ENCODE data around the gene MYBBP1A. TPM values are rescaled to one million over a fixed set of nuclear protein-coding genes. Genes with fewer than 3 reads are reported as not detected.

Gene MYBBP1A
- total and polyA plus RNA-seq, 4 donors = 12.2 to 23.3 (median 20.0) TPM

- 97% methylated on average over 27 of the region's 27 CpGs for WGBS
- no peak overlapping the region for H3K9ac ChIP-seq (ENCODE audit: low read depth in 1 of 2, low read length in 2 of 2)
- no peak overlapping the region for H3K27ac ChIP-seq (ENCODE audit: low read depth in 1 of 2, low read length in 2 of 2)
- no peak for TF ChIP-seq YY1 (IDR thresholded peaks at IDR 0.05)
- TF ChIP-seq JUND (IDR thresholded peaks at IDR 0.05) = no peak
- TF ChIP-seq TAF1 (conservative IDR thresholded peaks at IDR 0.05) = no peak
- TF ChIP-seq, protein P1, sequence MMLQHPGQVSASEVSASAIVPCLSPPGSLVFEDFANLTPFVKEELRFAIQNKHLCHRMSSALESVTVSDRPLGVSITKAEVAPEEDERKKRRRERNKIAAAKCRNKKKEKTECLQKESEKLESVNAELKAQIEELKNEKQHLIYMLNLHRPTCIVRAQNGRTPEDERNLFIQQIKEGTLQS (IDR thresholded peaks at IDR 0.05) = no peak
- no peak for TF ChIP-seq SP1 (IDR thresholded peaks at IDR 0.05)
- no peak for TF ChIP-seq NR2F2 (IDR thresholded peaks at IDR 0.05)
- TF ChIP-seq RXRA (IDR thresholded peaks at IDR 0.05) = no peak
- TF ChIP-seq ZBTB33 (IDR thresholded peaks at IDR 0.05) = no peak
- TF ChIP-seq HNF4G (IDR thresholded peaks at IDR 0.05) = no peak
- no peak for TF ChIP-seq EGR1 (IDR thresholded peaks at IDR 0.05; ENCODE audit: low read depth in 2 of 2)
- no peak for TF ChIP-seq RAD21 (IDR thresholded peaks at IDR 0.05)
- TF ChIP-seq, protein P2, sequence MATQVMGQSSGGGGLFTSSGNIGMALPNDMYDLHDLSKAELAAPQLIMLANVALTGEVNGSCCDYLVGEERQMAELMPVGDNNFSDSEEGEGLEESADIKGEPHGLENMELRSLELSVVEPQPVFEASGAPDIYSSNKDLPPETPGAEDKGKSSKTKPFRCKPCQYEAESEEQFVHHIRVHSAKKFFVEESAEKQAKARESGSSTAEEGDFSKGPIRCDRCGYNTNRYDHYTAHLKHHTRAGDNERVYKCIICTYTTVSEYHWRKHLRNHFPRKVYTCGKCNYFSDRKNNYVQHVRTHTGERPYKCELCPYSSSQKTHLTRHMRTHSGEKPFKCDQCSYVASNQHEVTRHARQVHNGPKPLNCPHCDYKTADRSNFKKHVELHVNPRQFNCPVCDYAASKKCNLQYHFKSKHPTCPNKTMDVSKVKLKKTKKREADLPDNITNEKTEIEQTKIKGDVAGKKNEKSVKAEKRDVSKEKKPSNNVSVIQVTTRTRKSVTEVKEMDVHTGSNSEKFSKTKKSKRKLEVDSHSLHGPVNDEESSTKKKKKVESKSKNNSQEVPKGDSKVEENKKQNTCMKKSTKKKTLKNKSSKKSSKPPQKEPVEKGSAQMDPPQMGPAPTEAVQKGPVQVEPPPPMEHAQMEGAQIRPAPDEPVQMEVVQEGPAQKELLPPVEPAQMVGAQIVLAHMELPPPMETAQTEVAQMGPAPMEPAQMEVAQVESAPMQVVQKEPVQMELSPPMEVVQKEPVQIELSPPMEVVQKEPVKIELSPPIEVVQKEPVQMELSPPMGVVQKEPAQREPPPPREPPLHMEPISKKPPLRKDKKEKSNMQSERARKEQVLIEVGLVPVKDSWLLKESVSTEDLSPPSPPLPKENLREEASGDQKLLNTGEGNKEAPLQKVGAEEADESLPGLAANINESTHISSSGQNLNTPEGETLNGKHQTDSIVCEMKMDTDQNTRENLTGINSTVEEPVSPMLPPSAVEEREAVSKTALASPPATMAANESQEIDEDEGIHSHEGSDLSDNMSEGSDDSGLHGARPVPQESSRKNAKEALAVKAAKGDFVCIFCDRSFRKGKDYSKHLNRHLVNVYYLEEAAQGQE (IDR thresholded peaks at IDR 0.05) = no peak
- no peak for TF ChIP-seq HNF4A (conservative IDR thresholded peaks at IDR 0.05)
- TF ChIP-seq GABPA (IDR thresholded peaks at IDR 0.05 in 1 of 2, conservative IDR thresholded peaks at IDR 0.05 in 1 of 2) = no peak
- TF ChIP-seq FOXA2 (IDR thresholded peaks at IDR 0.05) = no peak
- no peak for TF ChIP-seq FOXA1 (IDR thresholded peaks at IDR 0.05)
- TF ChIP-seq MAX (IDR thresholded peaks at IDR 0.05) = no peak
- TF ChIP-seq, protein P3, sequence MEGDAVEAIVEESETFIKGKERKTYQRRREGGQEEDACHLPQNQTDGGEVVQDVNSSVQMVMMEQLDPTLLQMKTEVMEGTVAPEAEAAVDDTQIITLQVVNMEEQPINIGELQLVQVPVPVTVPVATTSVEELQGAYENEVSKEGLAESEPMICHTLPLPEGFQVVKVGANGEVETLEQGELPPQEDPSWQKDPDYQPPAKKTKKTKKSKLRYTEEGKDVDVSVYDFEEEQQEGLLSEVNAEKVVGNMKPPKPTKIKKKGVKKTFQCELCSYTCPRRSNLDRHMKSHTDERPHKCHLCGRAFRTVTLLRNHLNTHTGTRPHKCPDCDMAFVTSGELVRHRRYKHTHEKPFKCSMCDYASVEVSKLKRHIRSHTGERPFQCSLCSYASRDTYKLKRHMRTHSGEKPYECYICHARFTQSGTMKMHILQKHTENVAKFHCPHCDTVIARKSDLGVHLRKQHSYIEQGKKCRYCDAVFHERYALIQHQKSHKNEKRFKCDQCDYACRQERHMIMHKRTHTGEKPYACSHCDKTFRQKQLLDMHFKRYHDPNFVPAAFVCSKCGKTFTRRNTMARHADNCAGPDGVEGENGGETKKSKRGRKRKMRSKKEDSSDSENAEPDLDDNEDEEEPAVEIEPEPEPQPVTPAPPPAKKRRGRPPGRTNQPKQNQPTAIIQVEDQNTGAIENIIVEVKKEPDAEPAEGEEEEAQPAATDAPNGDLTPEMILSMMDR (IDR thresholded peaks at IDR 0.05; ENCODE audit: low read depth, low read length, missing input control) = no peak
- DNase-seq (ENCODE audit: low spot score) = no peak
- no peaks in the 10 kb centered on the region for H3K9me3 ChIP-seq (ENCODE audit: control insufficient read depth in 4 of 4, low read length in 3 of 4)
- H3K36me3 ChIP-seq (ENCODE audit: control insufficient read depth in 4 of 4, insufficient read depth in 3 of 4, low read depth in 1 of 4, low read length in 3 of 4) = peaks cover 22 to 58% (median 34%) of the 10 kb centered on the region in 4 donors
- peaks cover 2 to 21% (median 12%) of the 10 kb centered on the region in 4 donors for H3K4me1 ChIP-seq (ENCODE audit: control insufficient read depth in 4 of 4, insufficient read depth in 4 of 4, low read length in 3 of 4)
- H3K27me3 ChIP-seq (ENCODE audit: control insufficient read depth in 4 of 4, insufficient read depth in 4 of 4, low read length in 3 of 4) = no peaks in the 10 kb centered on the region
- no peak overlapping the region for H3K4me3 ChIP-seq (ENCODE audit: low read depth in 1 of 3, low read length in 3 of 3)
These were observed 3.2 kb downstream of the MYBBP1A start for GRCh38 chr17:4551796-4552525.

Data from liver (tissue), 9 donors.